ENCODE results near the gene CIAO3. TPM values are rescaled to one million over a fixed set of nuclear protein-coding genes. Genes with fewer than 3 reads are reported as not detected.
A peak's percentile ranks its signal among the peaks of the same experiment; 100 is the strongest.

Gene CIAO3
- total RNA-seq (2013) = 24.3 TPM
- polyA plus RNA-seq = 10 to 100 TPM in 2 of 3 donors, 1 to 10 TPM in 1; 8.6 to 41.1 (median 11.8) TPM
- polyA minus RNA-seq = 28.4 and 34.1 TPM in 2 replicates
- total RNA-seq = 3.5 to 12.7 (median 8.7) reads per million in 11 experiments

- Mint-ChIP-seq H3K27me3 (ENCODE audit: low read depth in 3 of 3) (peaks cover 0 to 1% (median 0%) of the 10 kb centered on the region in 3 donors), H3K4me3 (peak within 1 kb of the TSS; percentile 81 to 85), H3K4me1 (peaks cover 16% of the 10 kb centered on the region), H3K9me3 (no peaks in the 10 kb centered on the region), H3K27ac (peak within 1 kb of the TSS in 3 of 7 donors; percentile 23 to 82 (median 63)), H3K36me3 (peaks cover 22 to 36% of the 10 kb centered on the region in 2 donors)
- Histone ChIP-seq H3K4me2 (replicated peaks; ENCODE audit: extremely low read depth, low read length, poor library complexity, severe bottlenecking) (peak within 1 kb of the TSS; percentile 91), H3K79me2 (ENCODE audit: insufficient read depth, low read length) (peaks cover 12% of the 10 kb centered on the region), H3K4me3 (replicated peaks in 1 of 3; ENCODE audit: low read depth in 2 of 3, low read length in 3 of 3) (peak within 1 kb of the TSS; percentile 84 to 96 (median 90)), H2AFZ (ENCODE audit: insufficient read depth, low read depth, low read length, poor library complexity, severe bottlenecking) (peak within 1 kb of the TSS; percentile 91), H3K36me3 (replicated peaks in 1 of 2; ENCODE audit: control insufficient read depth in 1 of 2, insufficient read depth in 2 of 2, low read length in 2 of 2) (peaks cover 21 to 24% of the 10 kb centered on the region in 2 donors), H3K27ac (ENCODE audit: low read depth in 1 of 2, low read length in 2 of 2) (peak within 1 kb of the TSS in 1 of 2 donors; percentile 76), H3K27me3 (ENCODE audit: control insufficient read depth in 2 of 2, insufficient read depth in 2 of 2, low read length in 2 of 2) (no peaks in the 10 kb centered on the region), H3K9me3 (replicated peaks in 1 of 2; ENCODE audit: control insufficient read depth in 1 of 2, insufficient read depth in 1 of 2, low read length in 2 of 2) (no peaks in the 10 kb centered on the region), H3K9ac (ENCODE audit: insufficient read depth, low read length, poor library complexity, severe bottlenecking) (peak within 1 kb of the TSS; percentile 86), H3K4me1 (ENCODE audit: control insufficient read depth in 1 of 2, insufficient read depth in 2 of 2, low read length in 2 of 2) (peaks cover 14 to 17% of the 10 kb centered on the region in 2 donors), H4K20me1 (ENCODE audit: insufficient read depth, low read length) (peaks cover 5% of the 10 kb centered on the region)
- intact Hi-C loops (cut with micrococcal nuclease) = no loop called here
- TF ChIP-seq CTCF (IDR thresholded peaks at IDR 0.05) = peak; percentile 98
- under 1% methylated on average over 77 of the region's 79 CpGs for WGBS (ENCODE audit: insufficient coverage)
- DNase-seq = peak; percentile 85 to 89 (median 88)
These were observed at the start of gene CIAO3 for GRCh38 chr16:740764-741505. CIAO3 (minus strand) TSS chr16:740997; CDS start chr16:740985, 12 bp downstream.

GRCh38 chr16:790086-790485 lies 49.3 kb upstream of the CIAO3 start:
- TF ChIP-seq CTCF (IDR thresholded peaks at IDR 0.05) = no peak
- H3K9me3 Mint-ChIP-seq = peaks cover 0 to 3% (median 0%) of the 10 kb centered on the region in 7 donors
- Histone ChIP-seq H3K27me3 (ENCODE audit: control insufficient read depth in 2 of 2, insufficient read depth in 2 of 2, low read length in 2 of 2) (no peaks in the 10 kb centered on the region), H3K9ac (ENCODE audit: insufficient read depth, low read length, poor library complexity, severe bottlenecking) (no peak overlapping the region), H3K79me2 (ENCODE audit: insufficient read depth, low read length) (peaks cover 24% of the 10 kb centered on the region), H3K36me3 (replicated peaks in 1 of 2; ENCODE audit: control insufficient read depth in 1 of 2, insufficient read depth in 2 of 2, low read length in 2 of 2) (peaks cover 11 to 13% of the 10 kb centered on the region in 2 donors), H3K4me2 (replicated peaks; ENCODE audit: extremely low read depth, low read length, poor library complexity, severe bottlenecking) (no peak overlapping the region), H3K27ac (ENCODE audit: low read depth in 1 of 2, low read length in 2 of 2) (no peak overlapping the region), H3K9me3 (replicated peaks in 1 of 2; ENCODE audit: control insufficient read depth in 1 of 2, insufficient read depth in 1 of 2, low read length in 2 of 2) (no peaks in the 10 kb centered on the region), H4K20me1 (ENCODE audit: insufficient read depth, low read length) (peaks cover 29% of the 10 kb centered on the region), H3K4me3 (replicated peaks in 1 of 3; ENCODE audit: low read depth in 2 of 3, low read length in 3 of 3) (no peak overlapping the region), H2AFZ (ENCODE audit: insufficient read depth, low read depth, low read length, poor library complexity, severe bottlenecking) (no peak overlapping the region), H3K4me1 (ENCODE audit: control insufficient read depth in 1 of 2, insufficient read depth in 2 of 2, low read length in 2 of 2) (peaks cover 20 to 32% of the 10 kb centered on the region in 2 donors)
- 95% methylated on average over 16 of the region's 17 CpGs for WGBS (ENCODE audit: insufficient coverage)
- no peak overlapping the region for H3K27ac Mint-ChIP-seq
- peaks cover 15% of the 10 kb centered on the region for H3K4me1 Mint-ChIP-seq
- intact Hi-C loops (cut with micrococcal nuclease) = no loop called here
- peaks cover 15 to 24% of the 10 kb centered on the region in 2 donors for H3K36me3 Mint-ChIP-seq
- DNase-seq = no peak
- no peak overlapping the region for H3K4me3 Mint-ChIP-seq
- peaks cover 0 to 2% (median 0%) of the 10 kb centered on the region in 3 donors for H3K27me3 Mint-ChIP-seq (ENCODE audit: low read depth in 3 of 3)

Measured in CD14-positive monocyte (primary cell).